ENCODE data around the gene OR2A12.
"Not testable (repeated sequence)": the region's sequence is repeated elsewhere in the genome, so short reads cannot be mapped to it uniquely, and the experiment has no call there.

The OR2A12 gene

GRCh38 chr7:144085978-144086377 lies at the start of gene OR2A12:
OR2A12 (plus strand) TSS chr7:144086278; CDS start chr7:144095108, 8,830 bp downstream.
- H3K36me3 ChIP-seq (ENCODE audit: insufficient read depth, low read depth, low read length): no peaks in the 10 kb centered on the region
- H3K4me1 ChIP-seq (ENCODE audit: insufficient read depth, low read length): no peaks in the 10 kb centered on the region
- no peaks in the 10 kb centered on the region for H3K27me3 ChIP-seq (ENCODE audit: insufficient read depth, low read length)
- no peak within 1 kb of the TSS for H3K27ac ChIP-seq (ENCODE audit: low read length)
- H3K9ac ChIP-seq (ENCODE audit: low read depth, low read length): no peak within 1 kb of the TSS
- H3K4me3 ChIP-seq (ENCODE audit: low read length): no peak within 1 kb of the TSS
- no peaks in the 10 kb centered on the region for H3K9me3 ChIP-seq (ENCODE audit: insufficient read depth, low read depth, low read length)

- no peaks in the 10 kb centered on the region for H3K36me3 ChIP-seq (ENCODE audit: insufficient read depth, low read depth, low read length)
- no peaks in the 10 kb centered on the region for H3K27me3 ChIP-seq (ENCODE audit: insufficient read depth, low read length)
- no peak overlapping the region for H3K9ac ChIP-seq (ENCODE audit: low read depth, low read length)
- no peak overlapping the region for H3K4me3 ChIP-seq (ENCODE audit: low read length)
- H3K9me3 ChIP-seq (ENCODE audit: insufficient read depth, low read depth, low read length): no peaks in the 10 kb centered on the region
- H3K4me1 ChIP-seq (ENCODE audit: insufficient read depth, low read length): no peaks in the 10 kb centered on the region
- H3K27ac ChIP-seq (ENCODE audit: low read length): no peak overlapping the region
Measured at GRCh38 chr7:144036302-144036885, 49.7 kb upstream of the OR2A12 start.

GRCh38 chr7:144037414-144038035 lies 48.6 kb upstream of the OR2A12 start:
- Histone ChIP-seq H3K9me3 (ENCODE audit: insufficient read depth, low read depth, low read length) (no peaks in the 10 kb centered on the region), H3K27me3 (ENCODE audit: insufficient read depth, low read length) (no peaks in the 10 kb centered on the region), H3K9ac (ENCODE audit: low read depth, low read length) (no peak overlapping the region), H3K27ac (ENCODE audit: low read length) (no peak overlapping the region), H3K4me3 (ENCODE audit: low read length) (no peak overlapping the region), H3K36me3 (ENCODE audit: insufficient read depth, low read depth, low read length) (no peaks in the 10 kb centered on the region), H3K4me1 (ENCODE audit: insufficient read depth, low read length) (no peaks in the 10 kb centered on the region)

GRCh38 chr7:144038887-144039286 lies 47.2 kb upstream of the OR2A12 start:
- no peaks in the 10 kb centered on the region for H3K36me3 ChIP-seq (ENCODE audit: insufficient read depth, low read depth, low read length)
- H3K4me3 ChIP-seq (ENCODE audit: low read length): no peak overlapping the region
- no peak overlapping the region for H3K27ac ChIP-seq (ENCODE audit: low read length)
- no peak overlapping the region for H3K9ac ChIP-seq (ENCODE audit: low read depth, low read length)
- H3K9me3 ChIP-seq (ENCODE audit: insufficient read depth, low read depth, low read length): no peaks in the 10 kb centered on the region
- no peaks in the 10 kb centered on the region for H3K27me3 ChIP-seq (ENCODE audit: insufficient read depth, low read length)
- H3K4me1 ChIP-seq (ENCODE audit: insufficient read depth, low read length): no peaks in the 10 kb centered on the region

GRCh38 chr7:144048648-144049047 lies 37.4 kb upstream of the OR2A12 start, which contains the start of gene OR2A5:
OR2A5 (plus strand) TSS chr7:144048948; CDS start chr7:144050402, 1,454 bp downstream.
- Histone ChIP-seq H3K9me3 (ENCODE audit: insufficient read depth, low read depth, low read length) (no peaks in the 10 kb centered on the region), H3K4me1 (ENCODE audit: insufficient read depth, low read length) (no peaks in the 10 kb centered on the region), H3K9ac (ENCODE audit: low read depth, low read length) (no peak within 1 kb of the TSS), H3K36me3 (ENCODE audit: insufficient read depth, low read depth, low read length) (no peaks in the 10 kb centered on the region), H3K27me3 (ENCODE audit: insufficient read depth, low read length) (no peaks in the 10 kb centered on the region), H3K27ac (ENCODE audit: low read length) (no peak within 1 kb of the TSS), H3K4me3 (ENCODE audit: low read length) (no peak within 1 kb of the TSS)

GRCh38 chr7:144049491-144049890 lies 36.6 kb upstream of the OR2A12 start:
- H3K9ac ChIP-seq (ENCODE audit: low read depth, low read length): no peak overlapping the region
- no peaks in the 10 kb centered on the region for H3K4me1 ChIP-seq (ENCODE audit: insufficient read depth, low read length)
- H3K27me3 ChIP-seq (ENCODE audit: insufficient read depth, low read length): no peaks in the 10 kb centered on the region
- H3K4me3 ChIP-seq (ENCODE audit: low read length): no peak overlapping the region
- no peak overlapping the region for H3K27ac ChIP-seq (ENCODE audit: low read length)
- H3K9me3 ChIP-seq (ENCODE audit: insufficient read depth, low read depth, low read length): no peaks in the 10 kb centered on the region
- H3K36me3 ChIP-seq (ENCODE audit: insufficient read depth, low read depth, low read length): no peaks in the 10 kb centered on the region

- H3K36me3 ChIP-seq (ENCODE audit: insufficient read depth, low read depth, low read length): no peaks in the 10 kb centered on the region
- no peaks in the 10 kb centered on the region for H3K9me3 ChIP-seq (ENCODE audit: insufficient read depth, low read depth, low read length)
- no peaks in the 10 kb centered on the region for H3K27me3 ChIP-seq (ENCODE audit: insufficient read depth, low read length)
- H3K4me3 ChIP-seq (ENCODE audit: low read length): no peak overlapping the region
- no peaks in the 10 kb centered on the region for H3K4me1 ChIP-seq (ENCODE audit: insufficient read depth, low read length)
- no peak overlapping the region for H3K27ac ChIP-seq (ENCODE audit: low read length)
- no peak overlapping the region for H3K9ac ChIP-seq (ENCODE audit: low read depth, low read length)
Measured at GRCh38 chr7:144050093-144050492, 36.0 kb upstream of the OR2A12 start.

GRCh38 chr7:144050884-144051283 lies 35.2 kb upstream of the OR2A12 start:
- H3K27me3 ChIP-seq (ENCODE audit: insufficient read depth, low read length); H3K9ac ChIP-seq (ENCODE audit: low read depth, low read length); H3K9me3 ChIP-seq (ENCODE audit: insufficient read depth, low read depth, low read length); H3K4me3 ChIP-seq (ENCODE audit: low read length); H3K36me3 ChIP-seq (ENCODE audit: insufficient read depth, low read depth, low read length); H3K27ac ChIP-seq (ENCODE audit: low read length); H3K4me1 ChIP-seq (ENCODE audit: insufficient read depth, low read length): not testable (repeated sequence)

GRCh38 chr7:144057954-144058353 lies 28.1 kb upstream of the OR2A12 start:
- H3K4me1 ChIP-seq (ENCODE audit: insufficient read depth, low read length): no peaks in the 10 kb centered on the region
- H3K9me3 ChIP-seq (ENCODE audit: insufficient read depth, low read depth, low read length): no peaks in the 10 kb centered on the region
- no peaks in the 10 kb centered on the region for H3K27me3 ChIP-seq (ENCODE audit: insufficient read depth, low read length)
- H3K9ac ChIP-seq (ENCODE audit: low read depth, low read length): no peak overlapping the region
- H3K27ac ChIP-seq (ENCODE audit: low read length): no peak overlapping the region
- no peaks in the 10 kb centered on the region for H3K36me3 ChIP-seq (ENCODE audit: insufficient read depth, low read depth, low read length)
- no peak overlapping the region for H3K4me3 ChIP-seq (ENCODE audit: low read length)

GRCh38 chr7:144063710-144064109 lies 22.4 kb upstream of the OR2A12 start:
- H3K9me3 ChIP-seq (ENCODE audit: insufficient read depth, low read depth, low read length): no peaks in the 10 kb centered on the region; the same call in 1 of the 2 replicates
- no peaks in the 10 kb centered on the region for H3K36me3 ChIP-seq (ENCODE audit: insufficient read depth, low read depth, low read length)
- H3K4me3 ChIP-seq (ENCODE audit: low read length): no peak overlapping the region
- H3K27ac ChIP-seq (ENCODE audit: low read length): no peak overlapping the region
- no peaks in the 10 kb centered on the region for H3K4me1 ChIP-seq (ENCODE audit: insufficient read depth, low read length)
- H3K9ac ChIP-seq (ENCODE audit: low read depth, low read length): no peak overlapping the region
- H3K27me3 ChIP-seq (ENCODE audit: insufficient read depth, low read length): no peaks in the 10 kb centered on the region

- Histone ChIP-seq H3K27ac (ENCODE audit: low read length) (no peak within 1 kb of the TSS), H3K4me1 (ENCODE audit: insufficient read depth, low read length) (no peaks in the 10 kb centered on the region), H3K36me3 (ENCODE audit: insufficient read depth, low read depth, low read length) (no peaks in the 10 kb centered on the region), H3K9me3 (ENCODE audit: insufficient read depth, low read depth, low read length) (no peaks in the 10 kb centered on the region; the same call in 1 of the 2 replicates), H3K27me3 (ENCODE audit: insufficient read depth, low read length) (no peaks in the 10 kb centered on the region), H3K9ac (ENCODE audit: low read depth, low read length) (no peak within 1 kb of the TSS), H3K4me3 (ENCODE audit: low read length) (no peak within 1 kb of the TSS)
Measured at GRCh38 chr7:144069511-144069910, 16.6 kb upstream of the OR2A12 start, which contains the start of gene OR2A25. OR2A25 (plus strand) TSS chr7:144069811; CDS start chr7:144074220, 4,409 bp downstream.

- Histone ChIP-seq H3K27me3 (ENCODE audit: insufficient read depth, low read length) (no peaks in the 10 kb centered on the region), H3K9me3 (ENCODE audit: insufficient read depth, low read depth, low read length) (no peaks in the 10 kb centered on the region; the same call in 1 of the 2 replicates), H3K4me1 (ENCODE audit: insufficient read depth, low read length) (no peaks in the 10 kb centered on the region), H3K9ac (ENCODE audit: low read depth, low read length) (no peak overlapping the region), H3K4me3 (ENCODE audit: low read length) (no peak overlapping the region), H3K36me3 (ENCODE audit: insufficient read depth, low read depth, low read length) (no peaks in the 10 kb centered on the region), H3K27ac (ENCODE audit: low read length) (no peak overlapping the region)
Measured at GRCh38 chr7:144069953-144070352, 16.1 kb upstream of the OR2A12 start.
